Measurements from ENCODE around the gene TET1. TPM values are rescaled to one million over a fixed set of nuclear protein-coding genes. Genes with fewer than 3 reads are reported as not detected.

The TET1 gene
- polyA plus RNA-seq, 2 of the 4 experiments (the other 2 are of a cell fraction) = 0.45 to 1.8 TPM

GRCh38 chr10:68721673-68722335 lies 161.7 kb downstream of the TET1 start:
- Histone ChIP-seq H3K4me2 (peak overlapping the region; percentile 85), H3K4me1 (peaks cover 7% of the 10 kb centered on the region; the same call in 2 of the 3 replicates), H3K9me3 (no peaks in the 10 kb centered on the region), H3K27ac (peak overlapping the region; percentile 98 to 99), H3K4me3 (peak overlapping the region; percentile 99)
- DNase-seq (ENCODE audit: low read depth in 1 of 2, low spot score in 1 of 2) (peak in 1 of 2 experiments; percentile 14), FAIRE-seq (no peak), ATAC-seq (peak in 1 of 2 experiments; percentile 58; a peak in 4 of 6 replicates)
- ChIA-PET POLR2A (interaction anchor here (0.6 to 1.5 kb wide), 6 partner anchors 8 to 844 kb away, joined by 3 to 5 read pairs (median 3); partner anchors contain the start of genes DNA2 and HNRNPH3), CTCF (interaction anchor here (0.6 kb wide), 2 partner anchors 61 to 91 kb away, joined by 3 to 4 read pairs; no protein-coding TSS in a partner anchor)
- TF ChIP-seq TP53 (CRISPR knock-in tag; IDR thresholded peaks at IDR 0.05) (peak; percentile 11; the same call in 1 of the 2 replicates), KDM5A (IDR thresholded peaks at IDR 0.05) (no peak)
- WGBS (ENCODE audit: missing lambda C conversion rate) = 4% methylated on average over 23 of the region's 27 CpGs

DNA sequence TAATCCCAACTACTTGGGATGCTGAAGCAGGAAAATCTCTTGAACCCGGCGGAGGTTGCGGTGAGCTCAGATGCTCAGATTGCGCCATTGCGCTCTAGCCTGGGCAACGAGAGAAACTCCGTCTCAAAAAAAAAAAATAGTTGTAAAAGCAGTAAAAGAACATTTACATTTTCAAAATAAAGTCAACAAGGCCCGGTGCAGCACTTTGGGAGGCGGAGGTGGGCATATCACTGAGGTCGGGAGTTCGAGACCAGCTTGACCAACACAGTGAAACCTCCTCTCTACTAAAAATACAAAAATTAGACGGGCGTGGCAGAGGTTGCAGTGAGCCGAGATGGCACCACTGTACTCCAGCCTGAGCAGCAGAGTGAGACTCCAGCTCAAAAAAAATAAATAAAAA lies 164.9 kb downstream of the TET1 start:
- Histone ChIP-seq H3K9me3 (no peaks in the 10 kb centered on the region), H3K4me3 (no peak overlapping the region), H3K27ac (no peak overlapping the region), H3K4me1 (peaks cover 7% of the 10 kb centered on the region; the same call in 2 of the 3 replicates), H3K4me2 (no peak overlapping the region)
- ChIA-PET CTCF (interaction anchor here (0.6 to 1.5 kb wide), 3 partner anchors 137 to 337 kb away, joined by 3 to 5 read pairs (median 4); no protein-coding TSS in a partner anchor), POLR2A (no interaction called here)
- FAIRE-seq = no peak
- ATAC-seq = no peak
- 92% methylated on average over 14 of the region's 14 CpGs for WGBS (ENCODE audit: missing lambda C conversion rate)
- TF ChIP-seq POLR2A (IDR thresholded peaks at IDR 0.05; ENCODE audit: low read length) (no peak), ZNF302 (CRISPR knock-in tag; IDR thresholded peaks at IDR 0.05) (no peak), ESRRA (IDR thresholded peaks at IDR 0.05; ENCODE audit: borderline replicate concordance, low read length) (no peak), HEYL (CRISPR knock-in tag; IDR thresholded peaks at IDR 0.05) (no peak), CEBPB (IDR thresholded peaks at IDR 0.05) (0 out of 4 replicates have a peak, but pooled peaks of 1 of the 2 experiments have one; percentile 12)
- DNase-seq (ENCODE audit: low read depth in 1 of 2, low spot score in 1 of 2) = no peak

DNA sequence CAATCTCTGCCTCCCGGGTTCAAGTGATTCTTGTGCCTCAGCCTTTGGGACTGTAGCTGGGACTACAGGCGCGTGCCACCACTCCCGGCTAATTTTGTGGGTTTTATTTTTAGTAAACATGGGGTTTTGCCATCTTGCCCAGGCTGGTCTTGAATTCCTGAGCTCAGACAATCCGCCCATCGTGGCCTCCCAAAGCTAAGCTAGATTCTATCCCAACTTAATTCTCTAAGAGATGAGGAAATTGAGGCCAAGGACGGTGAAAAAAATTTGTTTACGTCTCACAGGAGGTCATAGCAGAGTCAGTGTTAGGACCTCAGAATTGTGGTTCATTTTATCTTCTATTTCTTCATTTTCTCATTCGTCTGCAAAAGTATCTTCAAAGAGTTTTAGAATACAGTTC lies 167.0 kb downstream of the TET1 start:
- no peak for FAIRE-seq
- no peak for ATAC-seq

GRCh38 chr10:68732651-68733050 lies 172.5 kb downstream of the TET1 start:
- TF ChIP-seq, protein P1, sequence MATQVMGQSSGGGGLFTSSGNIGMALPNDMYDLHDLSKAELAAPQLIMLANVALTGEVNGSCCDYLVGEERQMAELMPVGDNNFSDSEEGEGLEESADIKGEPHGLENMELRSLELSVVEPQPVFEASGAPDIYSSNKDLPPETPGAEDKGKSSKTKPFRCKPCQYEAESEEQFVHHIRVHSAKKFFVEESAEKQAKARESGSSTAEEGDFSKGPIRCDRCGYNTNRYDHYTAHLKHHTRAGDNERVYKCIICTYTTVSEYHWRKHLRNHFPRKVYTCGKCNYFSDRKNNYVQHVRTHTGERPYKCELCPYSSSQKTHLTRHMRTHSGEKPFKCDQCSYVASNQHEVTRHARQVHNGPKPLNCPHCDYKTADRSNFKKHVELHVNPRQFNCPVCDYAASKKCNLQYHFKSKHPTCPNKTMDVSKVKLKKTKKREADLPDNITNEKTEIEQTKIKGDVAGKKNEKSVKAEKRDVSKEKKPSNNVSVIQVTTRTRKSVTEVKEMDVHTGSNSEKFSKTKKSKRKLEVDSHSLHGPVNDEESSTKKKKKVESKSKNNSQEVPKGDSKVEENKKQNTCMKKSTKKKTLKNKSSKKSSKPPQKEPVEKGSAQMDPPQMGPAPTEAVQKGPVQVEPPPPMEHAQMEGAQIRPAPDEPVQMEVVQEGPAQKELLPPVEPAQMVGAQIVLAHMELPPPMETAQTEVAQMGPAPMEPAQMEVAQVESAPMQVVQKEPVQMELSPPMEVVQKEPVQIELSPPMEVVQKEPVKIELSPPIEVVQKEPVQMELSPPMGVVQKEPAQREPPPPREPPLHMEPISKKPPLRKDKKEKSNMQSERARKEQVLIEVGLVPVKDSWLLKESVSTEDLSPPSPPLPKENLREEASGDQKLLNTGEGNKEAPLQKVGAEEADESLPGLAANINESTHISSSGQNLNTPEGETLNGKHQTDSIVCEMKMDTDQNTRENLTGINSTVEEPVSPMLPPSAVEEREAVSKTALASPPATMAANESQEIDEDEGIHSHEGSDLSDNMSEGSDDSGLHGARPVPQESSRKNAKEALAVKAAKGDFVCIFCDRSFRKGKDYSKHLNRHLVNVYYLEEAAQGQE (IDR thresholded peaks at IDR 0.05) = no peak
- TF ChIP-seq HES2 (IDR thresholded peaks at IDR 0.05) = no peak
- FAIRE-seq (no peak), DNase-seq (ENCODE audit: low read depth in 1 of 2, low spot score in 1 of 2) (no peak), ATAC-seq (no peak)
- POLR2A ChIA-PET = no interaction called here
- no peaks in the 10 kb centered on the region for H3K4me1 ChIP-seq
- 95% methylated on average over 8 of the region's 8 CpGs for WGBS (ENCODE audit: missing lambda C conversion rate)
- no peak overlapping the region for H3K4me3 ChIP-seq
- H3K27ac ChIP-seq = no peak overlapping the region
- H3K9me3 ChIP-seq = no peaks in the 10 kb centered on the region
- CTCF ChIA-PET = no interaction called here
- no peak overlapping the region for H3K4me2 ChIP-seq

More for the DNA sequence above, 167.0 kb downstream of the TET1 start:
- ChIA-PET CTCF (no interaction called here), POLR2A (no interaction called here)
- Histone ChIP-seq H3K4me3 (no peak overlapping the region), H3K27ac (no peak overlapping the region), H3K4me1 (peaks cover 7% of the 10 kb centered on the region; the same call in 2 of the 3 replicates), H3K9me3 (no peaks in the 10 kb centered on the region), H3K4me2 (no peak overlapping the region)
- no peak for DNase-seq (ENCODE audit: low read depth in 1 of 2, low spot score in 1 of 2)
- 92% methylated on average over 9 of the region's 9 CpGs for WGBS (ENCODE audit: missing lambda C conversion rate)
- TF ChIP-seq JUNB (IDR thresholded peaks at IDR 0.05) (no peak), TP53 (CRISPR knock-in tag; IDR thresholded peaks at IDR 0.05) (no peak)

DNA sequence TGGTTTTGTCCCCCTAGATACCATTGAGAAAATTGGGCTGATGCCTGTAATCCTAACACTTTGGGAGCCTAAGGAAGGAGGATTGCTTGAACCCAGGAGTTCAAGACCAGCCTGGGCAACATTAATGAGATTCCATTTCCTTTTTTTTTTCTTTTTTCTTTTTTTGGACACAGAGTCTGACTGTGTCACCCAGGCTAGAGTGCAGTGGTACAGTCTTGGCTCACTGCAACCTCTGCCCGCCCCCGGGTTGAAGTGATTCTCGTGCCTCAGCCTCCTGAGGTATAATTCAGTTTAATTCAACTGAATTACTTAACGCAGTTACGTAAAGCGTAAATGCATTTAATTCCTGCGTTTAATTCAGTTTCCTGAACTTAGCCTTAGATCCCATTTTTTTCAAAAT lies 174.2 kb downstream of the TET1 start:
- no peak for DNase-seq (ENCODE audit: low read depth in 1 of 2, low spot score in 1 of 2)
- no peak for FAIRE-seq
- TF ChIP-seq CTCF (IDR thresholded peaks at IDR 0.05) = no peak
- TF ChIP-seq HOXA7 (CRISPR knock-in tag; IDR thresholded peaks at IDR 0.05) = no peak
- TF ChIP-seq PHF8 (IDR thresholded peaks at IDR 0.05; ENCODE audit: borderline replicate concordance, low read depth) = no peak
- TF ChIP-seq CHD2 (IDR thresholded peaks at IDR 0.05; ENCODE audit: low read length, partially characterized antibody) = no peak
- TF ChIP-seq POLR2A (IDR thresholded peaks at IDR 0.05; ENCODE audit: low read length) = no peak
- TF ChIP-seq, protein P1 (IDR thresholded peaks at IDR 0.05) = no peak
- no peak for TF ChIP-seq RCOR1 (IDR thresholded peaks at IDR 0.05; ENCODE audit: low read depth, low read length)
- no peak for TF ChIP-seq JUNB (IDR thresholded peaks at IDR 0.05)

More for the DNA sequence above, 174.2 kb downstream of the TET1 start:
- H3K9me3 ChIP-seq = no peaks in the 10 kb centered on the region
- POLR2A ChIA-PET = no interaction called here
- H3K4me2 ChIP-seq = no peak overlapping the region
- CTCF ChIA-PET = interaction anchor here (0.5 kb wide), 1 partner anchor 47 kb away, joined by 3 read pairs; no protein-coding TSS in a partner anchor
- ATAC-seq = no peak
- 98% methylated on average over 7 of the region's 7 CpGs for WGBS (ENCODE audit: missing lambda C conversion rate)
- no peaks in the 10 kb centered on the region for H3K4me1 ChIP-seq
- no peak overlapping the region for H3K4me3 ChIP-seq
- no peak overlapping the region for H3K27ac ChIP-seq

All from A549 (cell line).